ENCODE measurements around the gene MIDN. TPM values are rescaled to one million over a fixed set of nuclear protein-coding genes. Genes with fewer than 3 reads are reported as not detected.
"Not testable (repeated sequence)": the region's sequence is repeated elsewhere in the genome, so short reads cannot be mapped to it uniquely, and the experiment has no call there.

MIDN gene
- total and polyA plus RNA-seq, 2 experiments from 2014 or later, result 4.0 to 9.4 TPM

DNA sequence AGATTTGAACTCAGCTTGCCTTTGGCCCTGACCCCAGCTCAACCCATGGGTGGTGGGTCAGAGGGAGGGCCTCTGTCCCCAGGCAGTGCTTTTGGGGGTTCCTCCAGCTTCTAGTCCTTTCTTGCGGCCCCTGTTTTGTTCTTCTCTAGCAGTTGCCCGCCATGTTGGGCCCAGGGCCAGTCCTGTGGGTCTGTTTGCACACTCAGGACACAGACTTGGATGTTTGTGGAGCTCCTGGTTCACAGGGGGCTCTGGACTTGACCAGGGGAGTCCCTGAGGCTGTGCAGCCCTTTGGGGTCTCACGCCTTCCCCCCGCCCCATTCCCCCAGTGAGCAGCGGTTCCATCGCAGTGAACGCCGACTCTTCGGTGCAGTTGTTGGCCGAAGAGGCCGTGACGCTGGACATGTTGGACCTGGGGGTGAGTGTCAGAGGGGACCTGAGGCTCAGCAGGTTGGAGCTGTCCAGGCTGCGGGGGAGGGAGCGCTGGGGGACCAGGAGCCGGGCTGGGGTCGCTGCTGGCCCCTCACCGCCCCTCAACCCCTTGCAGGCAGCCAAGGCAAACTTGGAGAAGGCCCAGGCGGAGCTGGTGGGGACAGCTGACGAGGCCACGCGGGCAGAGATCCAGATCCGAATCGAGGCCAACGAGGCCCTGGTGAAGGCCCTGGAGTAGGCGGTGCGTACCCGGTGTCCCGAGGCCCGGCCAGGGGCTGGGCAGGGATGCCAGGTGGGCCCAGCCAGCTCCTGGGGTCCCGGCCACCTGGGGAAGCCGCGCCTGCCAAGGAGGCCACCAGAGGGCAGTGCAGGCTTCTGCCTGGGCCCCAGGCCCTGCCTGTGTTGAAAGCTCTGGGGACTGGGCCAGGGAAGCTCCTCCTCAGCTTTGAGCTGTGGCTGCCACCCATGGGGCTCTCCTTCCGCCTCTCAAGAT, 4.4 kb upstream of the MIDN start:
- H2AFZ ChIP-seq, result no peak overlapping the region
- in situ Hi-C loops (cut with MboI), result no loop called here
- no peaks in the 10 kb centered on the region for H3K9me2 ChIP-seq (ENCODE audit: insufficient read depth)
- WGBS, 2 experiments (ENCODE audit: low coverage in 1 of 2, low lambda C conversion rate in 2 of 2, missing lambda C conversion rate in 2 of 2), result 27 to 42% methylated on average over 17 to 33 of the region's 33 CpGs
- peak overlapping the region; percentile 87 for H3K9ac ChIP-seq
- peaks cover 31% of the 10 kb centered on the region for H3K79me2 ChIP-seq (ENCODE audit: insufficient read depth)
- H3K4me3 ChIP-seq, result peak overlapping the region; percentile 59
- peak overlapping the region; percentile 67 for H3K27ac ChIP-seq
- peaks cover 25% of the 10 kb centered on the region for H3F3A ChIP-seq (ENCODE audit: insufficient read depth)
- TF ChIP-seq EZH2 (IDR thresholded peaks at IDR 0.05; ENCODE audit: insufficient read depth, poor library complexity, severe bottlenecking), result no peak
- no peak for TF ChIP-seq EZH2phosphoT487 (IDR thresholded peaks at IDR 0.05; ENCODE audit: insufficient read depth, low read depth)
- H3K4me1 ChIP-seq (ENCODE audit: insufficient read depth), result peaks cover 37% of the 10 kb centered on the region
- H3K4me2 ChIP-seq (ENCODE audit: unreplicated experiment), result peak overlapping the region; percentile 78
- no peaks in the 10 kb centered on the region for H4K20me1 ChIP-seq (ENCODE audit: insufficient read depth)
- H3K9me3 ChIP-seq (ENCODE audit: low read depth), result no peaks in the 10 kb centered on the region
- DNase-seq, result peak; percentile 94
- H3K27me3 ChIP-seq (replicated peaks; ENCODE audit: insufficient read depth), result no peaks in the 10 kb centered on the region
- no peaks in the 10 kb centered on the region for H3K36me3 ChIP-seq (ENCODE audit: low read depth)

DNA sequence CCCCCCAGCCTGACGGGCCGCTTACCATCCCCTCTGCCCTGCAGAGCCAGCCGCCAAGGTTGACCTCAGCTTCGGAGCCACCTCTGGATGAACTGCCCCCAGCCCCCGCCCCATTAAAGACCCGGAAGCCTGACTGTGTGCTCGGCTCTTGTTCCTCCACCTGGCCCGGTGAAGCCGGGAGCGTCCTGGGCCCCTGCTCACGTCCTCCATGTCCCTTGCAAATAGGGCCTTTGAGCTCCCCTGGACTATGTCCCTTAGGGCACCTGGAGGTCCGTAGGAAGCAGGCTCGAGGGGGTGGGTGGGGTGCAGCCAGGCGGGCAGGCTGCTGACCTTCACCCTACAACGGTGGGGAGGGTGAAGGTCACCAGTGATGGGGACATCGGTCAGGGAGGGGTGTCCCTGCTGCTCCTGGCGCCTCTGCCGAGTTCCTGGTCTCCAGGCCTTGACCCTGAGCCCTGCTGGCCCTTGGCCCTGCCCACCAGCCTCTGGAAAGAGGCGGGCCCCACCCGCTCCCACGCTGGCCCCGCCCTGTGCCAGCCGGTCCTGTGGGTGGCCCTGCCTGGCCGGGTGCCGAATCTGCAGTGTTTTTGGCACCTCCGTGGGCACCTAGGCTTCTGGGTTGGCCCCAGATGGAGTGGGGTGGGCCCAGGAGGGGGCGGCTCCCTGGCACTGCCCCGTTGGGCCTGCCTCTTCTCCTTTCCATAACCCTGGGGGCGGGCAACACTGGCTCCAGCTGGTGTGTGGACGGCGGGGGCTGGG, 3.5 kb upstream of the MIDN start:
- Histone ChIP-seq H3K27me3 (replicated peaks; ENCODE audit: insufficient read depth) (no peaks in the 10 kb centered on the region), H3F3A (ENCODE audit: insufficient read depth) (peaks cover 18% of the 10 kb centered on the region), H2AFZ (no peak overlapping the region), H3K4me2 (ENCODE audit: unreplicated experiment) (peak overlapping the region; percentile 77), H3K79me2 (ENCODE audit: insufficient read depth) (peaks cover 33% of the 10 kb centered on the region), H3K9me2 (ENCODE audit: insufficient read depth) (no peaks in the 10 kb centered on the region), H3K36me3 (ENCODE audit: low read depth) (peaks cover 1% of the 10 kb centered on the region; the same call in 1 of the 2 replicates), H3K9me3 (ENCODE audit: low read depth) (no peaks in the 10 kb centered on the region), H3K4me3 (peak overlapping the region; percentile 59), H3K4me1 (ENCODE audit: insufficient read depth) (peaks cover 37% of the 10 kb centered on the region), H3K9ac (peak overlapping the region; percentile 70), H3K27ac (peak overlapping the region; percentile 67), H4K20me1 (ENCODE audit: insufficient read depth) (no peaks in the 10 kb centered on the region)
- WGBS, 2 experiments (ENCODE audit: low coverage in 1 of 2, low lambda C conversion rate in 2 of 2, missing lambda C conversion rate in 2 of 2), result 13% methylated on average over 20 to 30 of the region's 31 CpGs
- peak; percentile 65 for DNase-seq
- TF ChIP-seq EZH2 (IDR thresholded peaks at IDR 0.05; ENCODE audit: insufficient read depth, poor library complexity, severe bottlenecking) (no peak), EZH2phosphoT487 (IDR thresholded peaks at IDR 0.05; ENCODE audit: insufficient read depth, low read depth) (no peak)
- in situ Hi-C loops (cut with MboI), result no loop called here

DNA sequence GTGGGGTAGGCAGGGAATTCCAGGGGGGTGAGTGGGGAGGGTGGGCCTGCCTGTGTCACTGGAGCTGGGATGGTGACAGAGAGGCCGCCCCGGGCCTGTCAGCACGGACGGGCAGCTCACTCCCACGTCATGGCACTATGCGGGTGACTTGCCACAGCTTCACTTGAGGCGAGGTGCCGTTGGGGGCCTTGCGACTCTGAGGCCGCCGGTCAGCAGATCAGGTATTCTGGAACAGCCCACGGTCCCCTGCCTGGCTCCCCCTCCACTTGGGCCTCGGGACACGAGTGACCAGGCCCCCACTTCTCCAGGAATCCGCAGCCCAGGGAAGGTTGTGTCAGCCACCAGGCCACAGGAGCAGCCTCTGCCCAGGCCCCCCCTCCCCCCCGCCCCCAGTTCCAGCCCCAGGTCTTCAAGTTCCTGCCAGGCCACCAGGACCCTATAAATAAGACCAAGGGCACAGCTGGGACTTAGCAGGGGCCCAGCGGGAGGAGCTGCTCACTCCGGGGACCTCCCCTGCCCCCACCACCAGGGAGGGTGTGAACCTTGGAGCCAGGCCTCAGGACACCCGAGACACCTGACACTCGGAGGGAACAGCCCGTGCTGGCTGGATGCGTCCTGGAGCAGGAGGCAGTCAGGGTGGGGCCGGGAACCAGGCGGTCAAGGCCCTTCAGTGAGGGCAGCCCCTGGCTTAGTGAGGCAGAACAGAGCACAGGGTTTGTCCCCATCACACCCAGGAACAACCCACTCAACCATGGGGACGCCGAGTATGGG, 2.7 kb upstream of the MIDN start:
- TF ChIP-seq EZH2 (IDR thresholded peaks at IDR 0.05; ENCODE audit: insufficient read depth, poor library complexity, severe bottlenecking) (no peak), EZH2phosphoT487 (IDR thresholded peaks at IDR 0.05; ENCODE audit: insufficient read depth, low read depth) (no peak)
- DNase-seq, result no peak

DNA sequence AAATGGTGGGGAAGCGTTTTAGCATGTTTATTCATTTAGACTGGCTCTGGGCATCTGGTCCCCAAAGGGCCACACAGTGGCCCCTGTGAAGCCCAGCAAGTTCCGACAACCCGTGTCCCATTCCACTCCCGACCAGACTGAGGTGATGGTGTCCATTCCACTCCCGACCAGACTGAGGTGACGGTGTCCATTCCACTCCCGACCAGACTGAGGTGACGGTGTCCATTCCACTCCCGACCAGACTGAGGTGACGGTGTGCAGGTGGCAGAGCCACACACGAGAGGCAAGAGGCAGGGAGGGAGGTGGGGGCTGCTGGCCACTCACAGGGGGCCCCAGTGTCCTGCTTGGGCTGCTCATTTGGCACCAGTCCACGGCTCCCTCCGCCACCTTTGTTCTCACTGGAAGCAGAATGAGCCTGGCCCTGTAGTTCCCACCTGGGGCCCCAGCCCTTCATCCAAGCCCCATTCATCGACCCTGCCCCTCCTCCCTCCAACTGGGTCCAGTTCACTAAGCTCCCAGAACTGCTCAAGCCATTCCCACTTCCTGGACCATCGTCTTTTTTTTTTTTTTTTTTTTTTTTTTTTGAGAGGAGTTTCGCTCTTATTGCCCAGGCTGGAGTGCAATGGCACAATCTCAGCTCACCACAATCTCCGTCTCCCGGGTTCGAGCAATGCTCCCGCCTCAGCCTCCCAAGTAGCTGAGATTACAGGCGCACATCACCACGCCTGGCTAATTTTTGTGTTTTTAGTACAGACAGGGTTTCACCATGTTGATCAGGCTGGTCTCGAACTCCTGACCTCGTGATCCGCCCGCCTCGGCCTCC, 1.9 kb upstream of the MIDN start:
- H2AFZ ChIP-seq; H3K27ac ChIP-seq; H3K4me3 ChIP-seq; H3K27me3 ChIP-seq (replicated peaks; ENCODE audit: insufficient read depth); H3K4me2 ChIP-seq (ENCODE audit: unreplicated experiment); H3K36me3 ChIP-seq (ENCODE audit: low read depth); H4K20me1 ChIP-seq (ENCODE audit: insufficient read depth); H3K9ac ChIP-seq; H3K9me2 ChIP-seq (ENCODE audit: insufficient read depth); in situ Hi-C loops (cut with MboI); DNase-seq; H3K9me3 ChIP-seq (ENCODE audit: low read depth): not testable (repeated sequence)
- Histone ChIP-seq H3F3A (ENCODE audit: insufficient read depth) (peaks cover 18% of the 10 kb centered on the region), H3K4me1 (ENCODE audit: insufficient read depth) (peaks cover 29% of the 10 kb centered on the region), H3K79me2 (ENCODE audit: insufficient read depth) (peaks cover 41% of the 10 kb centered on the region)
- WGBS, 2 experiments (ENCODE audit: low coverage in 1 of 2, low lambda C conversion rate in 2 of 2, missing lambda C conversion rate in 2 of 2), result 85 to 86% methylated on average over 22 to 25 of the region's 27 CpGs

More for the DNA sequence above, 2.7 kb upstream of the MIDN start:
- in situ Hi-C loops (cut with MboI), result no loop called here
- Histone ChIP-seq H2AFZ (no peak overlapping the region), H3K9ac (peak overlapping the region; percentile 70), H3F3A (ENCODE audit: insufficient read depth) (peaks cover 18% of the 10 kb centered on the region), H3K4me2 (ENCODE audit: unreplicated experiment) (no peak overlapping the region), H3K4me3 (no peak overlapping the region), H3K27me3 (replicated peaks; ENCODE audit: insufficient read depth) (no peaks in the 10 kb centered on the region), H3K9me2 (ENCODE audit: insufficient read depth) (no peaks in the 10 kb centered on the region), H3K9me3 (ENCODE audit: low read depth) (no peaks in the 10 kb centered on the region), H3K27ac (peak overlapping the region; percentile 67), H3K4me1 (ENCODE audit: insufficient read depth) (peaks cover 37% of the 10 kb centered on the region), H3K79me2 (ENCODE audit: insufficient read depth) (peaks cover 36% of the 10 kb centered on the region), H3K36me3 (ENCODE audit: low read depth) (peaks cover 3% of the 10 kb centered on the region; the same call in 1 of the 2 replicates), H4K20me1 (ENCODE audit: insufficient read depth) (no peaks in the 10 kb centered on the region)
- 52 to 57% methylated on average over 20 to 21 of the region's 26 CpGs for WGBS, 2 experiments (ENCODE audit: low coverage in 1 of 2, low lambda C conversion rate in 2 of 2, missing lambda C conversion rate in 2 of 2)

Measured in GM23248 (cell line).